Right ventricle myocardium superior (tissue), 1 donor: Measurements from ENCODE around the gene RPL21. TPM values are rescaled to one million over a fixed set of nuclear protein-coding genes. Genes with fewer than 3 reads are reported as not detected.

ENCODE experiments used
- ATAC-seq: fragments of 200-7000 bp; cut with Tn5 transposase; one replicate; pipeline ENCODE4 v1.9.1; 2020; ENCODE audit warnings: mild to moderate bottlenecking; ENCODE audit not compliant: poor library complexity
- DNase-seq: peaks from one replicate; pipeline ENCODE4 v3.0.0-alpha.2; 2020
- intact Hi-C: fragments of 100-400 bp; cut with DNase I; formaldehyde crosslinking; loops from one replicate; pipeline ENCODE4 v1.11.2; 2022
- total RNA-seq: library from RNA; stranded (reverse); fragmentation: NEBNext Ultra II Directional; extraction: Animal tissue kit (Norgen Biotek cat#: 25700); gene quantifications from one replicate; pipeline ENCODE4 v1.2.1, GENCODE V29; 2021
- donor health status: DM: no; HTN: yes; CAD: no; lungs with severe emphysema.

RPL21 gene
- total RNA-seq, 1 donor from 2014 or later, result 637 TPM

DNA sequence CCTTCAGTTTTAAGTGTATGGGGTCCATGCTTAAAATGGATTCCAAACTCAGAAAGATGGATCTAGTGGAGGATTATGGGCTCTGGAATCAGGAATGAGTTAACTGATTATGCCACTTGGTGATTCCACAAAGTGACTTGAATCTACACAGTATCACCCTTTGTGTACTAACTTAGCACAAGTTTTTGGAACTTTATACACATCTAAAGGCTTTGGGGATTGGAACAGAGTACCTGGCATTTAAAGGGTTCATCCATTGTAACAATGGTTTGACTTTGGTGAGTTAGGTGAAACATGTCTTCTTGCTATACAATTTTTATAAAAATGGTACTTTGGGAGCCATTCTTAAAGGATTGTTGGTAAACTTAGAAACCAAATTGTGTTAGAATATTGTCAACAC, 1.1 kb downstream of the RPL21 start:
- no peak for DNase-seq
- ATAC-seq, result no peak
- intact Hi-C loops, result no loop called here

DNA sequence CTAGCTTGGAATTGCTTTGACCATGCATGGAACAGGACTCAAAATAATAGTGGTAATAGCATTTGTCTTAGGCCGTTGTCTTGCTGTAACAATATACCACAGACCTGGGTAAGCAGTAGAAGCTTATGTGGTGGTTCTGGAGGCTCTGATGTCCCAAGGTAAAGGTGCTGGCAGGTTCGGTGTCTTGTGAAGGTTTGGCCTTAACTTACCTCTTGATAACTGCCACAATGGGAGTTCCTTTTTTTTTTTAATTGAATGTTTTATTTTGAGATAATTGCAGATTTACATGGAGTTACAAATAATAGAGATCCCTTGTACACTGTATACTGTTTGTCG, 5.8 kb downstream of the RPL21 start:
- DNase-seq (no peak), ATAC-seq (no peak)
- intact Hi-C loops, result no loop called here

DNA sequence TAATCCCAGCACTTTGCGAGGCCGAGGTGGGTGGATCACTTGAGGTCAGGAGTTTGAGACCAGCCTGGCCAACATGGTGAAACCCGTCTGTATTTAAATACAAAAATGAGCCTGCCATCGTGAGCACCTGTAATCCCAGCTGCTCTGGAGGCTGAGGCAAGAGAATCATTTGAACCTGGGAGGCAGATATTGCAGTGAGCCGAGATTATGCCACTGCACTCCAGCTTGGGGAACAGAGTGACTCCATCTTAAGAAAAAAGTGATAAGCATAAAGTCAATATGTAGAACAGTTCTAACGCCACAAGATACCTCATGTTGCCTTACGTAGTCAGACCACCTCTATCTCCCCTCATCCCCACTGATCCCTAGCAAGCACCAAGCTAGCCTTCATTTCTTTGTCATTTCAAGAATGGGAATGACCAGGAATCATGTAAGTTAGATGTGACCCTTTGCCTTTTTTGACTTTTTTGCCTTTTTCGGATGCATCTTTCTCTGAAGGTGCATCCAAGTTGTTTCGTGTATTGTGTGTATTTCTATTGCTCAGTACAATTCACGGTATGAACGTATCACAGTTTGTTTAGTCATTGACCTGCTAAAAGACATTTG, 6.4 kb downstream of the RPL21 start:
- DNase-seq, result no peak
- intact Hi-C loops, result no loop called here
- no peak for ATAC-seq

DNA sequence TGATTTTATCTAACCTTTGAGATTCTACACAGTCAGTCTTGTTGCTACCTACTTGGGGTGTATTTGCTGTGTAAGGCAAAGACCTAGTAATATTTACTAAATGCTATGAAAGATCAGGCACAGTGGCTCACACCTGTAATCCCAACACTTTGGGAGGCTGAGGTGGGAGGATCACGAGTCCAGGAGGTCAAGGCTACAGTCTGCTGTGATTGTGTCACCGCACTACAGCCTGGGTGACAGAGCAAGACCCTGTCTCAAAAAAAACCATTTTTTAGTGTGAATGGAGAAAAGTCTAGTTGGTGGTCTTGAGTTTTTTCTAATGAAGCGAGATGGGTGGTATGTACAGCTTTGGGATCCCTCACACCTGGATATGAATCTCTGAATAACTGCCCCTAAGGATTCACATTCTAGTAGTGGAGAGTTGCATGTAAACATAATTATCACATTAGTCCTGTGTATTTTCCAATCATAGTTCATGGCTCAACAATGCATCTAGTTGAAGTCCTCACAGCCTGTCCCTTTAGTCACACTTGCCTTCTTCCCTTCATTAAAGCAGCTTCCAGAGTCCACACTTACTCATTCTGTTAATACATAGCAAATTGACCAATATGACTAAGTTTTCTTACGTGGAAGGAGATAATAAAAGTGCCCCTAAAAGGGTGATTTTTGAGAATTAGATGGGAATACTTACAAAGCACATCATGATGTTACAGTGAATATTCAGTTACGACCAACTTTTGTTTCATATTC, 7.5 kb downstream of the RPL21 start:
- ATAC-seq (no peak), DNase-seq (no peak)
- intact Hi-C loops, result no loop called here

DNA sequence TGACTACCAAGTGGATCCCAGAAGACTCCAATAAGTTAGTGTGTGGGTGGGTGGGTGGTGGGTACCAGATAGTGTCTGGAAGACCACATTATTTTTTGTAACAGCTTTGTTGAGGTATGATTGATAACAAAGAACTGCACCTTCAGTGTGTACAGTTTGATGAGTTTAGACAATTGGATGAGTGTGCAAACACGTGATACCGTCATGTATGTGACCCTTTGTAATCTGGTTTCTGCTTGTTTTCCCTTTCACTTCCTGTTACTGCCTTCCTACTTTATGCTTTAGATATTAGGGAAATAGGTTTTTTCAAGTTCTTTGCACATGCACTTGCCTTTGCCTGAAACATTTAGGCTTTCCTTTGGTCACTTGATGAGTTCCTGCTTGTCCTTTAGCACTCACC, 8.5 kb downstream of the RPL21 start:
- intact Hi-C loops, result loop anchor here (10.0 kb wide), 1 partner anchor 185 kb away; no protein-coding TSS in a partner anchor
- ATAC-seq (peak; percentile 3), DNase-seq (no peak)

DNA sequence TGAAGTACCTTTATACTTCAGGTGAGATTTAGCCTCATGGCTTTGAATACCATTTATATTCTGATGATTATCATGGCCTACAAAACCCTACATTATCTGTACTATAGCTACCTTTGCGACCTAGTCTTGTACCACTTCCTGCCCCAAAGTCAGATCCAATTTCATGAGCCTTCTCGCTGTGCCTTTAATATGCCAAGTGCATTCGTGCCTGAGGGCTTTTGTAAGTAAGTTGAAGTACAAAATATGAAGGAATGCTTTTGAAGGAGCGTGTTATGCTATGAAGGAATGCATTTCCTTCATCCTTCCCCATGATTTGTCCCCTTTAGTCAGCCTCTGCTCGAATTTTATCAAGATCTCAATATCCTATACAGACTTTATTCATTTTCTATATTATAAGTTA, 10.0 kb downstream of the RPL21 start:
- DNase-seq, result no peak
- intact Hi-C loops, result loop anchor here (10.0 kb wide), 1 partner anchor 183 kb away; no protein-coding TSS in a partner anchor
- no peak for ATAC-seq

DNA sequence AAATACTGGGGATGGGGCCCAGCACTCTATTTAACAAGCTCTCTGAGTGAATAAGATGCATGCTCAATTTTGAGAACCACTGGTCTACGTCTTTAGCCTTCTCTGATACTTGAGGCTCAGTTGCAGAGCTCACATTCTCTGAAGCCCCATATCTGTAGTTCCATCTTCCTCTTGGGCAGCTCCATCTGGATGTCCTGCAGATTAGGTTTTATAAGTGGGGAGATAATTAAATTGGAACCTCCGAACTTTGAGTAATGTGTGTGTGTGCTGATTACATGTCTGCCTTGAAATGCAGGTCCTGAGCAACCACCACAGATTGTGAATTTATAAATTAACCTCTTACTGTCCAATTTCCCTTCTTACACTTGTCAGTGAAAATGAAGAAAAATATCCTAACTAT, 12.1 kb downstream of the RPL21 start:
- intact Hi-C loops, result loop anchor here (10.0 kb wide), 1 partner anchor 181 kb away; no protein-coding TSS in a partner anchor
- ATAC-seq (no peak), DNase-seq (no peak)

DNA sequence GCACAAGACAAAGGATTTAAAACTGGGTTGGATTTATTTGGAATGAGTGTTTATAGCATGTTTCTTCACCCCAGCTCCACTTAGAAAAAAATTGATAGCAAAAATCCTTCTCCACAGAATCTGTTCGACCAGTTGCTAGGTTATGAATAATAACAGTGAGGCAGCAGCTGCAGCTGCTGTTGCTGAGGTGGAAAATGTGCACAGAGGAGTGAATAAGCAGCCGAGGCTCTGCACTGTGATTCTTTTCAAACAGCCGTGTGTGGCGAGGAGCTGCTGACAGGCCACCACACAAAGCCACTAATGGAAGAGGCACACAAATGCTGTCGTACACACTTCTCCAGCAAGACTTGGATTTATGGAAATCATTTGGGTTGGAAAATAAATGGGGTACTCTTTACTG, 12.8 kb downstream of the RPL21 start:
- intact Hi-C loops, result loop anchor here (10.0 kb wide), 1 partner anchor 181 kb away; no protein-coding TSS in a partner anchor
- ATAC-seq, result peak; percentile 77

DNA sequence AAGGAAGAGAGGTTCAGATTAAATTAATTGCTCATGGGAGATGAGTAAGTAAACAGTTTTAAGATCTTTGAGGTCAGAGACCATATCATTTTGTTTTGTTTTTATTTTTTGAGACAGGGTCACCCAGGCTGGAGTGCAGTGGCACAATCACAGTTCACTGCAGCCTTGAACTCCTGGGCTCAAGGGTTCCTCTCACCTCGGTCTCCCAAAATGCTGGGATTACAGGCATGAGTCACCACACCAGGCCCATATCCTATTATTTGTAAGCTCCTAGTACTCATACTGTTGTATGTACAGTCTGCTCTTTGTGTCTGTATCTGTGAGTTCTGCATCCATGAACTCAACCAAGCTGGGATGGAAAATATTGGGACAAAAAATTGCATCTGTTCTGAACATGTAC, 13.3 kb downstream of the RPL21 start:
- ATAC-seq (no peak), DNase-seq (no peak)
- intact Hi-C loops, result loop anchor here (10.0 kb wide), 1 partner anchor 180 kb away; no protein-coding TSS in a partner anchor

More for the DNA sequence above, 12.8 kb downstream of the RPL21 start:
- no peak for DNase-seq

DNA sequence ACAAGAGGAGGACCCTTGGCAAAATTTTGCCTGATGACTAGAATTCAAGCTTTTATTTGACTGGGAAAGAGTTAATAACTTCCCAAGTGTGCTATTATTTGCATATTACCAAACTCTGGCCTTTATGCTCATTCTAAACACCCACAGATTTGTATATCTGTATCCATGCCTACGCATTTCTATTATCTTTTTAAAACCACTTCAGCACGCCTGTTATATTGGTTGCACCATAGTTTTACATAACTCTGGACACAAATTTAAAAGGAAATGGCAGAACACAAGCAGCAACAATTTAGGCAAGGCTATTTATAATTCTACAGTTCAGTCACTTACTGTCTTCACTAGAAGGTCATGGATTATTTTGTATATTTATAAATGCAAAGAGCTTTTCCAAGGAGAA, 15.6 kb downstream of the RPL21 start:
- ATAC-seq (no peak), DNase-seq (no peak)
- intact Hi-C loops, result loop anchor here (10.0 kb wide), 1 partner anchor 178 kb away; no protein-coding TSS in a partner anchor

DNA sequence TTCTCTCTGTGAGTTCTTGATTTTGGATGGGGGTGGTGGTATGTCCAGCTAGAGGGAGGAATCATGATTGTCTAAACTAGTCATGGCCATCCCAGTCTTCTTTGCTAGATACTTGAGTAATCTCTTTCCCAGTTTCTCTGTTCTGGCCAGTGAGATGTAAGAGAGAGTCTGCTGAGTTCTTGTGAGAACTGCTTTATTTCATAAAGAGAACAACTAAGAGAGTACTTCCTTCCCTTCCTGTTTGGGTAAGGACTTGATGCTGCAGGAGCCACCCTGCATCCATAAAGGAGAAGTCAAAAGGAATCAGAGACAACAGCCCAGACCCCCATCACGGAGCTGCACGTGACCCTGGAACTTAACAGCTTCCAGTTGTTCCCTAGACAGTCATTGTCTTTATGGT, 16.2 kb downstream of the RPL21 start:
- DNase-seq, result no peak
- intact Hi-C loops, result loop anchor here (10.0 kb wide), 1 partner anchor 177 kb away; no protein-coding TSS in a partner anchor
- no peak for ATAC-seq

DNA sequence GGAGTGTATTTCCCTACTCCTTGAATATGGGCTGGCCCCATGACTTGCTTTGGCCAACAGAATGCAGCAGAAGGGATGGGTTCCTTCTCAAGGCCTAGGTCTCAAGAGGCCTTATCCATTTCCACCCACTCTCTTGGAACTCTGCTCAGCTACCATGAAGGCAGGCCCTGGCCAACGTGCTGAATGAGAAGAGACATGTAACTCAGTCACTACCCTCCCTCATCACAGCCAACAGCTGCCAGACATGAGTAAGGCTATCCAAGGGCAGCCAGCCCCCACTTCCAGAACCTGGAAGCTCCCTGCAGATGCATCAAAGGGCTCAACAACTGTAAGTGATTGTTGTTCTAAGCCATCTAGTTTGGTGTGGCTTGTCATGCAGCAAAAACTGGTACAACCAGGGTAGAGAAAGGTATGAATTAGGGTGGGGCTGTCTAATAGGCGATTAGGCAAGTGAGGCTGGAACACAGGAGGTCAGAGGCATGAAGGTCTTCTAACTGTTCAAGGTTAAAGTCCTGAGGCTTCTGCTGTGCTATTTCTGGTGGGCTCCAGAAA, 17.8 kb downstream of the RPL21 start:
- no peak for DNase-seq
- ATAC-seq, result no peak
- intact Hi-C loops, result loop anchor here (10.0 kb wide), 1 partner anchor 176 kb away; no protein-coding TSS in a partner anchor

DNA sequence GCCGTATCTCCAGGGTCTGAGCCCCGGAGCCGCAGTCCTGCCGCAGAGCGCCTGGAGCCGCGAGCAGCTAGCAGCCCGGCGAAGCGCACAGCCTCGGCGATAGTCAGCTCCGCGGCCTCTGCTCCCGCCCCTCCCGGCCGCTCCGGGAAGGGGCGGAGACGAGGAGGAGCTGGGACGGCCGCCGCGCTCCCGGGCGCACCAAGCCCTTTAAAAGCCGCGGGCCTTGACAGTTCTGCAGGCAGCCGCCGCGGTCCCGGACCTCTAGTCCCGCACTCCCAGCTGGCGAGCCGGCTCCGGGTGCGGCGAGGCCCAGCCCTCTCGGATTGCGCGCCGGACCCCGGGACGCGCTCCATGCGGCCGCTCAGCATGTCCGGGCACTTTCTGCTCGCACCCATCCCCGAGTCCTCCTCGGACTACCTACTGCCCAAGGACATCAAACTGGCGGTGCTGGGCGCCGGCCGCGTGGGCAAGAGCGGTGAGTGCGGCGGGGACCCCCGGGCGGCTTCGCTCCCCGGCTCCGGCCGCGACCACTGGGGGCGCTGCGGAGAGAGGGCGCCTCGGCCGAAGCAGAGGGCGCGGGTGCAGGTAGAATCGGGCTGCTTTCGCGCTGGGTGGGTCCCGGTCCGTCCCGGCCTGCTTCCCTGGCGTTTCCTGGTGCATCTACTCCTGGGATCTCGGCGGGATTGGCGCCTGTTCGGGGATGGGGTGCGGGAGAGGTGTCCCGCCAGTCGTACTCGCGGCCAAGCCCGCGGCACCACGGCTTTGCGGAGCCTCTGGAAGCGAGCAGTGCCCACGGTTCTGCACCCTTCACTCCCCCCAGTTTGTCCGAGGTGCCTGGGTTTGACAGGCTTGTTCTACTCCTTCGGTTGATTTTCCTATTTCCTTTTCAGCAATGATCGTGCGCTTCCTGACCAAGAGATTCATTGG, 19.5 kb downstream of the RPL21 start, which contains the start of gene RASL11A:
RASL11A (plus strand) TSS at position 237 of the 927 bp plus-strand sequence; CDS start at position 352, 115 bp downstream.
- DNase-seq, result peak; percentile 93
- ATAC-seq, result peak; percentile 96
- intact Hi-C loops, result no loop called here

DNA sequence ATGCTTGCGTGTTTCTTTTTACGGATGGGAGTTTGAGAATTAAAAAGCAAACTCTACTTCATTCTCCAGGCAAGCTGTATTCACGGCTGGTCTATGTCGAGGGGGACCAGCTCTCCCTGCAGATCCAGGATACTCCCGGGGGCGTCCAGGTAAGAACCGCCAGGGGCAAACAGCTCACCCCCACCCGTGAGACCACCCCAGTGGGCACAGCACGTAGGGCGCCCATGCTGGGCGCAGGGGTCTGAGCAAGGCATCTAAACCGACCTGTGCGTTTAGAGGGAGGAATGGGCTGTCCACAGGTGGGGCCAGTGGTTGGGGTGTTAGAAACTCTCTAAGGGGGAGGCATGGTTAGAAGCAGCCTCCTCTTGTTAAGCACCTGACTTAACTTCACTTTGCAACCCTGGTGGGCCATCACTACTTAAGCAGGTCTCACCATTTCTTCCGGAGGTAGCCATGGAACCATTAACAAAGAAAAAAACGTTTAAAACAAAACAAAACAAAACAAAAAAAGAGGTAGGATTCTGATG, 20.3 kb downstream of the RPL21 start:
- no peak for DNase-seq

DNA sequence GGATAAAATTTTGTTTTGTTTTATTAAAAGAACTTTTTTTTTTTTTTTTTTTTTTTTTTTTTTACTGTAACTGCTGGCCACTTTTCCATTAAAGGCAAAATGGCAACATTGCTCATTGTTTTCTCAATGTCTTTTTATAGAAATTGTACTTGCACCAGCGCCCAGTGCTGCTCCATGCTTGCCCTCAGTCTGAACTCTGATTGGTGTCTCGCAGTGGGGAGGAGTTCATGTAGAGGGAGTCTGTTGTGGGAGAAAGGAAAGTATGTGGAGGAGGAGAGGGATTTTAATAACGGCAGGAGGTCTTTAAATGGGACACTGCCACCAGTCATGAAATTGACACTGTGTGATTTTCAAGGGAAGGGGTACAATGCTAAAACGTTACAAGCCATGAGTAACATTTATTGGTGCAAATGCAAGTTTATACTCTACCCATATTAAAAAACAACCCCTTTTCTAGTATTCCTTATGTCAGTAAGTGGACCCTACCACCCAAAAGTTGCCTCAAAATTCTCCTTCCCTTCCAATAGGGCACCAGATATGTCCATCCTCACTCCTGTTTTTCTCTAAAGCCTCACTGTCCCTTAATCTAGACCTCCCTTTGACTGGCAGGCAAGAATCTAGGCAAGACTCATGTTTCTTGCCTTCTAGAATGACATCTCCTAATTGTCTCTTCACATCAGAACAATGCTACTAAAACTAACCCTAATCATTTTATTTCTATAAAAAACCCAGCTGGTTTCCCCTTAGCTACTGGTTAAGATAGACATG, 22.5 kb downstream of the RPL21 start:
- intact Hi-C loops, result no loop called here
- ATAC-seq (no peak), DNase-seq (no peak)

More for the DNA sequence above, 20.3 kb downstream of the RPL21 start:
- ATAC-seq, result no peak
- intact Hi-C loops, result no loop called here

DNA sequence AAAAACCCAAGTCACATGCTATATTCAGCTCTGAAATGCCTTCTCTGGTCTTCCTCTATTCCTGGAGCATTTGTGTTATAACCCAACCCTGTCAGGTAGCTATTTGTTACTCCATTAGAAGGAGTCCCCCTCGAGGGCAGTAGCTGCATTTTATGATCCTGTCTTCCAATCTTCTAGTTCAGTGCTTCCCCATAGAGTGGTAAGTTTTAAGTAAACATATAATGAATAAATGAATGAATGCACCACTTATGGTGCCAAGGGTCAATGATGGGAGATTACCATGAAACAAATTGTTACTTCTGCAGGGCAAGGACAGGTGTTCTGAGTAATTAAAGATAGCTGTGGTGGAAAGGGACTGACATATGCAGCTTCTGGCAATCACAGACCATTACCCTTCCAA, 23.3 kb downstream of the RPL21 start:
- no peak for ATAC-seq
- intact Hi-C loops, result no loop called here
- DNase-seq, result no peak

DNA sequence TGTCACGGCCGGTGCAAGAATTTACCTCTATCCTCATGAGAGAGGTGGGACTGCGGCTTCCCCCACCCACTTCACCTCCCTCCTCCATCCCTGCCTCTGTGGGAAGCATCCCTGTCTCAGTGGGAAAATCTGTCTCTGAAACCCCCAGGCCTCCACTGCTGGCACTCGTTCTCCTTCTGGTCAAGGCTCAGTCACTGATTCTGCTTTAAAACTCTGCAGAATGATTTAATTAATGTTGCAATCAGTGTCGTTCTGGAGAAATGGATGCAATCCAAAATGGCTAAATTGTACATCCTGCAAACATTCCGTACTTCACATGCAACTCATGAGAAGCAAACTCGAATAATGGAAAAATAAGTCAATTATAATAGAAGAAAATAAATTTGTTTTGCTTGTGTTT, 24.8 kb downstream of the RPL21 start:
- DNase-seq (no peak), ATAC-seq (peak; percentile 14)
- intact Hi-C loops, result no loop called here

DNA sequence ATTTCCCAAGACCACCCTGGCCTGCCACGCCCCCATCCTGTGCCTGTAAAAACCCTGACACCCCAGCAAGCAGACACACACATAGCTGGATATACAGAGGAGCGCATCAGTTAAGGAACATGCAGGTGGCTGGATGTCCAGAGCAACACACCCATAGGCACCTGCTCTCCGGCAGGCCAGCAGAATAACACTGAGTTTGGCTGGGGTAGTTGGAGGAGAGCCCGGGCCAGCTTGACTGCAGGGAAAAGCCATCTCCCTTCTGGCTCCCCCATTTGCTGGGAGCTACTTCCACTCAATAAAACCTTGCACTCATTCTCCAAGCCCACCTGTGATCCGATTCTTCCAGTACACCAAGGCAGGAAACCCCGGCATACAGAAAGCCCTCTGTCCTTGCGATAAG, 28.1 kb downstream of the RPL21 start:
- ATAC-seq, result no peak
- intact Hi-C loops, result no loop called here

More for the DNA sequence above, 28.1 kb downstream of the RPL21 start:
- no peak for DNase-seq
